Left ventricle myocardium inferior (tissue), 1 donor: ENCODE results near the gene BTBD9. TPM values are rescaled to one million over a fixed set of nuclear protein-coding genes. Genes with fewer than 3 reads are reported as not detected.

Source experiments
- DNase-seq: peaks from one replicate; pipeline ENCODE4 v3.0.0-alpha.2; 2020
- H3K27ac ChIP-seq: fragments of 200-600 bp; replicated peaks from 2 replicates; pipeline ENCODE4 v1.8.0; 2021
- H3K27me3 ChIP-seq: fragments of 200-600 bp; 2 replicates; pipeline ENCODE4 v1.8.0; 2021; ENCODE audit warnings: low read depth
- H3K36me3 ChIP-seq: fragments of 200-600 bp; 2 replicates; pipeline ENCODE4 v1.8.0; 2021
- H3K4me1 ChIP-seq: fragments of 200-600 bp; 2 replicates; pipeline ENCODE4 v1.8.0; 2021
- H3K4me3 ChIP-seq: fragments of 200-600 bp; 2 replicates; pipeline ENCODE4 v1.8.0; 2021; ENCODE audit warnings: mild to moderate bottlenecking, moderate library complexity
- H3K9me3 ChIP-seq: fragments of 200-600 bp; replicated peaks from 2 replicates; pipeline ENCODE4 v1.8.0; 2021
- intact Hi-C: fragments of 100-400 bp; cut with micrococcal nuclease; formaldehyde crosslinking; loops from one replicate; pipeline ENCODE4 v1.11.0; 2022
- total RNA-seq: library from RNA; stranded (reverse); fragmentation: NEBNext Ultra II Directional; extraction: Animal tissue kit (Norgen Biotek cat#: 25700); gene quantifications from one replicate; pipeline ENCODE4 v1.2.1, GENCODE V29; 2021
- TF ChIP-seq, protein P1 (sequence below): fragments of 200-600 bp; IDR thresholded peaks from 2 replicates; pipeline ENCODE4 v1.8.0; 2021; ENCODE audit warnings: antibody characterized with exemption, mild to moderate bottlenecking, borderline replicate concordance
- donor health status: DM: no; HTN: yes; CAD: no; lungs with severe emphysema.

The BTBD9 gene
- total RNA-seq, 1 donor from 2014 or later = 16.5 TPM

DNA sequence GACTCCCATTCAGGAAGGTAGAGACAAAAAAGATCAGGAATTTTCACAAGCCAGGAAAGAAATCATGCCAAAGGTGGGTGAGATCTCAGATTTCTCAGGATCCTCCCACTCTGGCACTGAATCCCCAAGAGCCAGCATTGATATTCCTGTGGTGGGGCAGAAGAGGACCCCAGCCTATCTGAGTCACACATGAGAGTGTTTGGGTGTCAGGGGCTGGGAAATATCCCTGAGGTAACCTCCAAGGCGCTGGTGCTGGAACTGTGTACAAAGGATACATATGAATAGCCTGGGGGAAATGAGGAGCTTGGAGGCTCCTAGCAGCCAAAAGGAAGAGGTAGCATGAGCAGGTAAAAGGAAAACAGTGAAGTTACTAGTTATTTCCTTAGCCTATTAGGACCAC lies 369.4 kb downstream of the BTBD9 start:
- intact Hi-C loops = no loop called here
- TF ChIP-seq, protein P1, sequence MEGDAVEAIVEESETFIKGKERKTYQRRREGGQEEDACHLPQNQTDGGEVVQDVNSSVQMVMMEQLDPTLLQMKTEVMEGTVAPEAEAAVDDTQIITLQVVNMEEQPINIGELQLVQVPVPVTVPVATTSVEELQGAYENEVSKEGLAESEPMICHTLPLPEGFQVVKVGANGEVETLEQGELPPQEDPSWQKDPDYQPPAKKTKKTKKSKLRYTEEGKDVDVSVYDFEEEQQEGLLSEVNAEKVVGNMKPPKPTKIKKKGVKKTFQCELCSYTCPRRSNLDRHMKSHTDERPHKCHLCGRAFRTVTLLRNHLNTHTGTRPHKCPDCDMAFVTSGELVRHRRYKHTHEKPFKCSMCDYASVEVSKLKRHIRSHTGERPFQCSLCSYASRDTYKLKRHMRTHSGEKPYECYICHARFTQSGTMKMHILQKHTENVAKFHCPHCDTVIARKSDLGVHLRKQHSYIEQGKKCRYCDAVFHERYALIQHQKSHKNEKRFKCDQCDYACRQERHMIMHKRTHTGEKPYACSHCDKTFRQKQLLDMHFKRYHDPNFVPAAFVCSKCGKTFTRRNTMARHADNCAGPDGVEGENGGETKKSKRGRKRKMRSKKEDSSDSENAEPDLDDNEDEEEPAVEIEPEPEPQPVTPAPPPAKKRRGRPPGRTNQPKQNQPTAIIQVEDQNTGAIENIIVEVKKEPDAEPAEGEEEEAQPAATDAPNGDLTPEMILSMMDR = no peak
- H3K4me3 ChIP-seq = no peak overlapping the region
- no peak overlapping the region for H3K27ac ChIP-seq
- peaks cover 41% of the 10 kb centered on the region for H3K4me1 ChIP-seq
- no peaks in the 10 kb centered on the region for H3K36me3 ChIP-seq
- no peak for DNase-seq
- no peaks in the 10 kb centered on the region for H3K9me3 ChIP-seq
- H3K27me3 ChIP-seq = no peaks in the 10 kb centered on the region

DNA sequence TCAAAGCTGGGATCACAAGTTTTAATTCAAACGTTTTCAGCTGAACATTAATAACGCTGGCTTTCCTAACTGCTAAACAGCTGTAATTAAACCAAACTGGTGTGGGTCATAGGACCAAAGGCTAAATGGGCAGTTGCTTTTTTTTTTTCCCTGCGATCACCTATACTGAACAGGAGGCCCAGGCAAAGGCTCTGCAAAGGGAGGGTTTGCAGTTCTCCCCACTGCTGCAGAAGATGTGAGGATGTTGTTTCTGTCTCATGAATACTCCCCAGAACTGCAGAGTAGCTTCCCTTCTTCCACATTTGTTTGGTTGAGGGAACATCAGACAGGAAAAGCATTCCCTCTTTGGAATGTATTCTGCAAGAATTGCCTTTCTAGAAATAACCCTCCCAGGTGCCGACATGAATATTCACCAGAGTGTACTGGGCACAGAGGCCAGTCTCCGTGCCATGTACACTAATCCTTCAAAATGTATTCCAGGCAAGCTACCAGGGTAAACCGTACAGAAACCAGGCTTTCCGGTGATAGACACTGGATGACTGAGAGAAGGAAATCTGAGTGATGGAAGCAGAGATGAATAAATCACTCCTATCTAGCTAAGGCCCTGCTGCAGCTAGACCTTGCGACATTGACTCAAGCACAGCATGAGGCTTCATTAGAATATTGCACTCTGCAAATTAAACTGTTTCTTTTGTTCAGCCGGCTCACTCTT lies 370.1 kb downstream of the BTBD9 start:
- no peaks in the 10 kb centered on the region for H3K27me3 ChIP-seq
- peak overlapping the region; percentile 47 for H3K27ac ChIP-seq
- peaks cover 41% of the 10 kb centered on the region for H3K4me1 ChIP-seq
- H3K4me3 ChIP-seq = no peak overlapping the region
- TF ChIP-seq, protein P1 = no peak
- H3K36me3 ChIP-seq = no peaks in the 10 kb centered on the region
- no peaks in the 10 kb centered on the region for H3K9me3 ChIP-seq
- no peak for DNase-seq
- intact Hi-C loops = no loop called here

DNA sequence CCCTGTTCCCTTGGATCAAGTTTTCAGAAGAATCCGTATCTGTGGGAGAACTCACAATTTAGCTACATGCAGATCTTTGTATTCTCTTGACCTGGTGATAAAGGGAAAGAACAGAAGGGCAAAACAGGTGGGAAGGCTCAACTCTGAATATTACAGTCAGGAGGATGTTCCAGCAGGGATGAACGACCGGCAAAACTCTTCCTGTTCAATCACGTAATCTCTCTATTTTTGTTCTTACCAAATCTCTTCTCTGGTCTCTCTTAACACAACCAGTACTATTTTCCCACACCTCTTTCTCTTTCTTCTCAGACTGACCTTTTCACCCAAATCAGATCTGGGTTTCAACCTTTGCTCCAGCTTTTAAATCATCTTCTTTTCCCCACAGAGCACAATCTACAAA lies 371.4 kb downstream of the BTBD9 start:
- intact Hi-C loops = no loop called here
- no peak for DNase-seq
- H3K36me3 ChIP-seq = no peaks in the 10 kb centered on the region
- H3K4me1 ChIP-seq = peaks cover 36% of the 10 kb centered on the region
- no peaks in the 10 kb centered on the region for H3K27me3 ChIP-seq
- TF ChIP-seq, protein P1 = no peak
- H3K4me3 ChIP-seq = no peak overlapping the region
- no peaks in the 10 kb centered on the region for H3K9me3 ChIP-seq
- no peak overlapping the region for H3K27ac ChIP-seq

GRCh38 chr6:38266921-38267354 lies 372.8 kb downstream of the BTBD9 start:
- H3K4me3 ChIP-seq = no peak overlapping the region
- peaks cover 41% of the 10 kb centered on the region for H3K4me1 ChIP-seq
- DNase-seq = no peak
- H3K27ac ChIP-seq = no peak overlapping the region
- intact Hi-C loops = no loop called here
- no peaks in the 10 kb centered on the region for H3K9me3 ChIP-seq
- no peaks in the 10 kb centered on the region for H3K36me3 ChIP-seq
- H3K27me3 ChIP-seq = no peaks in the 10 kb centered on the region
- TF ChIP-seq, protein P1 = no peak

DNA sequence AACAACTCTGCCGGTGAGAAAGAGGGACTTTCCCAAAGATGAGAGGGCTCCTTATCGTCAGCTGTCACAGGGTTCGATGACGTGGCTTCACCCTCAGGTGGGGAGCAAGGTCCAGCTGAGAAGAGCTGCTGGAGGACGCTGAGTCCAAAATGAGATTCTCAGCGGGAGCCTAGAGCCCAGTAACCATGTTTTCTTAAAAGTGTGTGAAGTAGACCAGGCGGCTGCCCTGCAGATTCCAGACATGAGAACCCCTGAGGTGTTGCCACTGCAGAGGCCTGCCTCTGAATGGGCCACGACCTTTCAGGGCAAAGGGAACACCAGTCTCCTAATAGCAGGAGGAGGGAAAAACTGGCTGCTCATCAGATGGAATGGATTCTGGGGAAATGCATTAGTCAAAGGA lies 375.1 kb downstream of the BTBD9 start:
- no peak overlapping the region for H3K4me3 ChIP-seq
- DNase-seq = no peak
- H3K27ac ChIP-seq = no peak overlapping the region
- TF ChIP-seq, protein P1 = no peak
- intact Hi-C loops = no loop called here
- no peaks in the 10 kb centered on the region for H3K36me3 ChIP-seq
- no peaks in the 10 kb centered on the region for H3K27me3 ChIP-seq
- peaks cover 43% of the 10 kb centered on the region for H3K4me1 ChIP-seq
- no peaks in the 10 kb centered on the region for H3K9me3 ChIP-seq
